Measurements from ENCODE around the gene AEBP1. TPM values are rescaled to one million over a fixed set of nuclear protein-coding genes. Genes with fewer than 3 reads are reported as not detected.

Gene AEBP1
- total RNA-seq, 4 donors from 2014 or later, result 71.0 to 234 (median 156) TPM

GRCh38 chr7:44127161-44127560, 23.0 kb downstream of the AEBP1 start:
- peaks cover 8 to 24% (median 17%) of the 10 kb centered on the region in 4 donors for H3K4me1 ChIP-seq
- peaks cover 0 to 5% (median 0%) of the 10 kb centered on the region in 4 donors for H3K9me3 ChIP-seq
- DNase-seq (ENCODE audit: extremely low spot score), result no peak
- no peaks in the 10 kb centered on the region for H3K27me3 ChIP-seq
- H3K27ac ChIP-seq (replicated peaks in 1 of 4), result no peak overlapping the region
- no peak overlapping the region for H3K4me3 ChIP-seq
- H3K36me3 ChIP-seq, result no peaks in the 10 kb centered on the region
- no peak for TF ChIP-seq POLR2AphosphoS5 (IDR thresholded peaks at IDR 0.05)
- TF ChIP-seq POLR2A (IDR thresholded peaks at IDR 0.05; ENCODE audit: low read depth), result no peak
- no peak for TF ChIP-seq CTCF (IDR thresholded peaks at IDR 0.05)
- no peak for TF ChIP-seq EP300 (IDR thresholded peaks at IDR 0.05)
- intact Hi-C loops (cut with DNase I), result no loop called here

DNA sequence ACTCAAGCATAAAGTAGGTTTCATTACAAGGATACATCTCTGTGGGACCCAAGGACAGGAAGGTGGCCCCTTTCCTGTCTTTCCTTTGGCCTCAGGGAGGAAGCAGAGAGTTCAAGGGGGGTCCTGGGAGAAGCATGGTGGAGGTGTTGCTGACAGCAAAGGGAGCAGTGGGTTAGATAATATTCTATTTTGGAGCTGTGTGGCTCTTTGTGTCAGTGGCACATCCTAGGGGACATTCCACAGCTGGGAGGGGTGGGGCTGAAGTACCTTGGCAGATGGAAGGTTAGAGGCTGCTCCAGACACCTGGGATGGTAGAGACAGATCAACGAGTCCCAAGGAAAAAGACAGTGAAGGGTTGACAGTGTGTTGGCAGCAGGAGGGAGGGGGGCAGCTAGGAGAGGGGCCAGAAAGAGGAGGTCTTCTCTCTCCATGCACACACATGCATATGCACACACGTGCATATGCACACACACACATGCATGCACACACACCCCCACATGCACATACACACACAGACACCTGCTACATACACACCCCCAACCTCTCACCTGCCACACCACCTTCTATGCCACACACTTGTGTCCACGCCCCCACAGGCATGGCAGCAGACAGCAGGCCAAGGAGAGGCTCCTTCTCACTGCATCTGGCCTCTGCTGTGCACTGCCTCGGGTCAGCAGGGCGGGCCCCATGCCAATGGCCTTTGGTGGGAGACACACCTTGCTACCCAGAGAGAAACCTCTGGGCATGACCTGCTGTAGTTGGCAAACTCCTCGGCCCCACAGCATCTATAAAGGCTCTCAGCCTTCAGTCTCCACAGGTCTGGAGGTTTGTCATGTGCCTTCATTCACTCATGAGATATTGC, 24.8 kb downstream of the AEBP1 start:
- Histone ChIP-seq H3K4me1 (peaks cover 0 to 26% (median 6%) of the 10 kb centered on the region in 4 donors), H3K27me3 (no peaks in the 10 kb centered on the region), H3K27ac (replicated peaks in 1 of 4) (no peak overlapping the region), H3K4me3 (no peak overlapping the region), H3K9me3 (peaks cover 0 to 5% (median 0%) of the 10 kb centered on the region in 4 donors), H3K36me3 (no peaks in the 10 kb centered on the region)
- DNase-seq (ENCODE audit: extremely low spot score), result no peak
- intact Hi-C loops (cut with DNase I), result no loop called here
- no peak for TF ChIP-seq POLR2A (IDR thresholded peaks at IDR 0.05; ENCODE audit: low read depth)
- no peak for TF ChIP-seq EP300 (IDR thresholded peaks at IDR 0.05)
- no peak for TF ChIP-seq CTCF (IDR thresholded peaks at IDR 0.05)
- 63% methylated on average over 3 of the region's 6 CpGs for WGBS

GRCh38 chr7:44131173-44132029, 27.3 kb downstream of the AEBP1 start:
- Histone ChIP-seq H3K4me3 (no peak overlapping the region), H3K9me3 (peaks cover 0 to 5% (median 0%) of the 10 kb centered on the region in 4 donors), H3K27ac (replicated peaks in 1 of 4) (no peak overlapping the region), H3K4me1 (peaks cover 0 to 21% (median 0%) of the 10 kb centered on the region in 4 donors), H3K27me3 (no peaks in the 10 kb centered on the region), H3K36me3 (no peaks in the 10 kb centered on the region)
- WGBS, result 77% methylated on average over 12 of the region's 12 CpGs
- no peak for TF ChIP-seq CTCF (IDR thresholded peaks at IDR 0.05)
- intact Hi-C loops (cut with DNase I), result loop anchor here (10.0 kb wide), 1 partner anchor 63 kb away; no protein-coding TSS in a partner anchor
- no peak for DNase-seq (ENCODE audit: extremely low spot score)

DNA sequence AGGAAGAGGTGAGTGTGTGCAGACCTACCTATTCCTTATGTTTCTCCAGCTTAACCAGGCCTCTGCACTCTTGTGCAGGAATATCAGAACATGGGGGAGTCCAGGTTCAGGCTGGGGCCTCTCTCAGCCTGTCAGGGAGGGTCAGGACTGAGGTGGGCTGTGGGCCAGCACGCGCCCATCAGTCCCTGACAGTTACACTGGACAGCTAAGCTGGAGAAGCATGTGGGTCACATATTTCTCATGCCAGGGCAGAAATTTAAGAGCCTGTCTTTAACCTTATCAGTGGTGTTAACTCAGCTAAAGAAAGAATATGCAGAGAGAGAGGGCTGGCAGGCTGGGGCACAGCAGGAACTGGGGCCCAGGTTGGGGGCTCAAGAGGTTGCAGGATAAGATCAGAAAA, 27.9 kb downstream of the AEBP1 start:
- Histone ChIP-seq H3K9me3 (peaks cover 0 to 5% (median 0%) of the 10 kb centered on the region in 4 donors), H3K4me1 (peaks cover 0 to 21% (median 0%) of the 10 kb centered on the region in 4 donors), H3K4me3 (no peak overlapping the region), H3K27ac (replicated peaks in 1 of 4) (no peak overlapping the region), H3K27me3 (no peaks in the 10 kb centered on the region), H3K36me3 (no peaks in the 10 kb centered on the region)
- intact Hi-C loops (cut with DNase I), result loop anchor here (10.0 kb wide), 1 partner anchor 63 kb away; no protein-coding TSS in a partner anchor
- no peak for TF ChIP-seq POLR2AphosphoS5 (IDR thresholded peaks at IDR 0.05)
- no peak for DNase-seq (ENCODE audit: extremely low spot score)
- 72% methylated on average over 2 of the region's 2 CpGs for WGBS

GRCh38 chr7:44133295-44133694, 29.1 kb downstream of the AEBP1 start:
- intact Hi-C loops (cut with DNase I), result loop anchor here (10.0 kb wide), 1 partner anchor 62 kb away; no protein-coding TSS in a partner anchor
- H3K36me3 ChIP-seq, result no peaks in the 10 kb centered on the region
- no peaks in the 10 kb centered on the region for H3K27me3 ChIP-seq
- H3K4me3 ChIP-seq, result no peak overlapping the region
- no peaks in the 10 kb centered on the region for H3K9me3 ChIP-seq
- no peak overlapping the region for H3K27ac ChIP-seq (replicated peaks in 1 of 4)
- no peak for DNase-seq (ENCODE audit: extremely low spot score)
- 65% methylated on average over 3 of the region's 3 CpGs for WGBS
- peaks cover 0 to 21% (median 0%) of the 10 kb centered on the region in 4 donors for H3K4me1 ChIP-seq
- TF ChIP-seq EP300 (IDR thresholded peaks at IDR 0.05) (no peak), CTCF (IDR thresholded peaks at IDR 0.05) (no peak), POLR2A (IDR thresholded peaks at IDR 0.05; ENCODE audit: low read depth) (no peak), POLR2AphosphoS5 (IDR thresholded peaks at IDR 0.05) (no peak)

Measured in esophagus muscularis mucosa (tissue), 4 donors.